NCI-H69 (cell line): Measurements from ENCODE around the gene HYCC1.
"Not testable (repeated sequence)": the region's sequence is repeated elsewhere in the genome, so short reads cannot be mapped to it uniquely, and the experiment has no call there.

ENCODE experiments used
- DNase-seq: peaks from one replicate; lab custom pipeline; 2025; lab: John Stamatoyannopoulos, UW

Gene HYCC1

GRCh38 chr7:23013715-23014649, at the start of gene HYCC1:
TSS of gene HYCC1 (minus strand) at chr7:23014130. CDS start at chr7:22991111, 23,019 bp downstream.
- DNase-seq, result peak; percentile 99

GRCh38 chr7:23062452-23062851, 48.5 kb upstream of the HYCC1 start:
- DNase-seq, result no peak

GRCh38 chr7:23061327-23061726, 47.4 kb upstream of the HYCC1 start:
- no peak for DNase-seq

GRCh38 chr7:23058408-23059096, 44.6 kb upstream of the HYCC1 start:
- DNase-seq, result no peak

GRCh38 chr7:23055582-23056178, 41.8 kb upstream of the HYCC1 start:
- peak; percentile 80 for DNase-seq

- DNase-seq, result not testable (repeated sequence)
Measured at GRCh38 chr7:23051124-23051485, 37.2 kb upstream of the HYCC1 start.

GRCh38 chr7:23046336-23046735, 32.4 kb upstream of the HYCC1 start:
- DNase-seq, result not testable (repeated sequence)

- DNase-seq, result not testable (repeated sequence)
Measured at GRCh38 chr7:23045086-23045485, 31.2 kb upstream of the HYCC1 start.

GRCh38 chr7:23044581-23044980, 30.7 kb upstream of the HYCC1 start:
- peak; percentile 20 for DNase-seq

- DNase-seq, result no peak
Measured at GRCh38 chr7:23043441-23043840, 29.5 kb upstream of the HYCC1 start.

- DNase-seq, result not testable (repeated sequence)
Measured at GRCh38 chr7:23039674-23040073, 25.7 kb upstream of the HYCC1 start.

GRCh38 chr7:23035542-23036371, 21.8 kb upstream of the HYCC1 start:
- DNase-seq, result not testable (repeated sequence)

- no peak for DNase-seq
Measured at GRCh38 chr7:23027261-23027660, 13.3 kb upstream of the HYCC1 start.

GRCh38 chr7:23026164-23026563, 12.2 kb upstream of the HYCC1 start:
- no peak for DNase-seq

GRCh38 chr7:23024454-23024853, 10.5 kb upstream of the HYCC1 start:
- DNase-seq, result no peak

- DNase-seq, result no peak
Measured at GRCh38 chr7:23022851-23023250, 8.9 kb upstream of the HYCC1 start.

- no peak for DNase-seq
Measured at GRCh38 chr7:23022258-23022769, 8.4 kb upstream of the HYCC1 start.

GRCh38 chr7:23021596-23021995, 7.7 kb upstream of the HYCC1 start:
- DNase-seq, result no peak

GRCh38 chr7:23020742-23021401, 6.9 kb upstream of the HYCC1 start:
- DNase-seq, result no peak

GRCh38 chr7:23018750-23019149, 4.8 kb upstream of the HYCC1 start:
- peak; percentile 62 for DNase-seq

GRCh38 chr7:23017309-23017708, 3.4 kb upstream of the HYCC1 start:
- no peak for DNase-seq
